Measurements from ENCODE around the gene SDK1. TPM values are rescaled to one million over a fixed set of nuclear protein-coding genes. Genes with fewer than 3 reads are reported as not detected.

The SDK1 gene
- total RNA-seq, 4 donors from 2014 or later: under 0.01 to 16.2 (median 7.2) TPM

- Histone ChIP-seq H3K36me3 (no peaks in the 10 kb centered on the region), H3K4me1 (no peaks in the 10 kb centered on the region), H3K9me3 (no peaks in the 10 kb centered on the region), H3K27me3 (no peaks in the 10 kb centered on the region), H3K4me3 (no peak overlapping the region), H3K27ac (no peak overlapping the region)
- intact Hi-C loops (cut with DNase I; ENCODE audit: low total_unique reads): no loop called here
- no peak for DNase-seq
- TF ChIP-seq CTCF (IDR thresholded peaks at IDR 0.05) (no peak), POLR2A (IDR thresholded peaks at IDR 0.05) (no peak)
Observed at GRCh38 chr7:4109481-4110110, 808.5 kb downstream of the SDK1 start.

- H3K27me3 ChIP-seq: no peaks in the 10 kb centered on the region
- no peak for DNase-seq
- no peaks in the 10 kb centered on the region for H3K36me3 ChIP-seq
- H3K27ac ChIP-seq: no peak overlapping the region
- H3K9me3 ChIP-seq: no peaks in the 10 kb centered on the region
- no peaks in the 10 kb centered on the region for H3K4me1 ChIP-seq
- intact Hi-C loops (cut with DNase I; ENCODE audit: low total_unique reads): no loop called here
- TF ChIP-seq CTCF (IDR thresholded peaks at IDR 0.05) (no peak), POLR2A (IDR thresholded peaks at IDR 0.05) (no peak)
- H3K4me3 ChIP-seq: no peak overlapping the region
Observed at GRCh38 chr7:4110438-4110837, 809.4 kb downstream of the SDK1 start.

GRCh38 chr7:4111166-4111565 is 810.1 kb downstream of the SDK1 start:
- TF ChIP-seq CTCF (IDR thresholded peaks at IDR 0.05) (no peak), POLR2A (IDR thresholded peaks at IDR 0.05) (no peak)
- no peaks in the 10 kb centered on the region for H3K36me3 ChIP-seq
- no peaks in the 10 kb centered on the region for H3K27me3 ChIP-seq
- H3K27ac ChIP-seq: no peak overlapping the region
- H3K9me3 ChIP-seq: no peaks in the 10 kb centered on the region
- no peak overlapping the region for H3K4me3 ChIP-seq
- DNase-seq: no peak
- H3K4me1 ChIP-seq: no peaks in the 10 kb centered on the region
- intact Hi-C loops (cut with DNase I; ENCODE audit: low total_unique reads): no loop called here

GRCh38 chr7:4113271-4113670 is 812.2 kb downstream of the SDK1 start:
- Histone ChIP-seq H3K27me3 (no peaks in the 10 kb centered on the region), H3K9me3 (no peaks in the 10 kb centered on the region), H3K4me3 (no peak overlapping the region), H3K4me1 (no peaks in the 10 kb centered on the region), H3K27ac (no peak overlapping the region), H3K36me3 (no peaks in the 10 kb centered on the region)
- TF ChIP-seq CTCF (IDR thresholded peaks at IDR 0.05) (no peak), POLR2A (IDR thresholded peaks at IDR 0.05) (no peak)
- intact Hi-C loops (cut with DNase I; ENCODE audit: low total_unique reads): no loop called here
- DNase-seq: no peak

GRCh38 chr7:4113976-4114375 is 812.9 kb downstream of the SDK1 start:
- intact Hi-C loops (cut with DNase I; ENCODE audit: low total_unique reads): no loop called here
- DNase-seq: no peak
- H3K36me3 ChIP-seq: no peaks in the 10 kb centered on the region

More at GRCh38 chr7:4113976-4114375, 812.9 kb downstream of the SDK1 start:
- no peak for TF ChIP-seq CTCF (IDR thresholded peaks at IDR 0.05)
- no peak for TF ChIP-seq POLR2A (IDR thresholded peaks at IDR 0.05)
- H3K9me3 ChIP-seq: no peaks in the 10 kb centered on the region
- H3K4me1 ChIP-seq: no peaks in the 10 kb centered on the region
- H3K27ac ChIP-seq: no peak overlapping the region
- H3K4me3 ChIP-seq: no peak overlapping the region
- H3K27me3 ChIP-seq: no peaks in the 10 kb centered on the region

Data from uterus (tissue), 4 donors.